IMR-90 (cell line): ENCODE measurements around the gene MUCL3. TPM values are rescaled to one million over a fixed set of nuclear protein-coding genes. Genes with fewer than 3 reads are reported as not detected.

Experiments
- ATAC-seq: fragments of 200-7000 bp; cut with Tn5 transposase; 2 replicates; pipeline ENCODE4 v1.9.1; 2020; ENCODE audit warnings: low read depth, mild to moderate bottlenecking, moderate library complexity
- BruUV-seq: library from RNA; stranded (reverse); fragments of 400-500 nt; replicated peaks from 2 replicates; lab custom pipeline; 2021; lab: Mats Ljungman, UMichigan
- CTCF ChIA-PET: fragments of 300-600 bp; formaldehyde crosslinking; extraction: SDS; loops from one replicate; lab custom pipeline; 2021; ENCODE audit warnings: antibody characterized with exemption; lab: Yijun Ruan, JAX
- POLR2A ChIA-PET: fragments of 300-600 bp; sonication (Branson Sonifier 250); formaldehyde crosslinking; loops from one replicate; lab custom pipeline; 2022; ENCODE audit warnings: antibody characterized with exemption; ENCODE audit not compliant: unreplicated experiment; lab: Charles Lee
- DNase-seq: peaks from one replicate; pipeline ENCODE4 v3.0.0; 2013
- H2AFZ ChIP-seq: replicated peaks from 2 replicates; pipeline ENCODE3; 2013; ENCODE audit warnings: low read length, mild to moderate bottlenecking; ENCODE audit not compliant: poor library complexity
- H2AK5ac ChIP-seq: 2 replicates; pipeline ENCODE4 v1.6.1; 2013; ENCODE audit warnings: low read depth, low read length, inconsistent platforms
- H2AK9ac ChIP-seq: replicated peaks from 2 replicates; pipeline ENCODE3; 2013; ENCODE audit warnings: mild to moderate bottlenecking, low read depth, low read length, moderate library complexity; ENCODE audit not compliant: poor library complexity
- H2BK120ac ChIP-seq: 2 replicates; pipeline ENCODE4 v1.6.1; 2013; ENCODE audit warnings: low read depth, low read length, inconsistent platforms
- H2BK15ac ChIP-seq: 3 replicates; pipeline ENCODE4 v1.6.1; 2013; ENCODE audit warnings: low read depth, low read length, inconsistent platforms
- H2BK20ac ChIP-seq: 2 replicates; pipeline ENCODE4 v1.6.1; 2013; ENCODE audit warnings: low read depth, mild to moderate bottlenecking, inconsistent platforms, low read length, moderate library complexity
- H2BK5ac ChIP-seq: 2 replicates; pipeline ENCODE4 v1.6.1; 2013; ENCODE audit warnings: mild to moderate bottlenecking, low read depth, low read length, inconsistent platforms; ENCODE audit not compliant: poor library complexity, severe bottlenecking
- H3K14ac ChIP-seq: replicated peaks from 2 replicates; pipeline ENCODE4 v1.6.1; 2013; ENCODE audit warnings: low read depth, low read length, inconsistent platforms
- H3K18ac ChIP-seq: 2 replicates; pipeline ENCODE4 v1.6.1; 2013; ENCODE audit warnings: low read depth, low read length, control low read depth
- H3K23ac ChIP-seq: 2 replicates; pipeline ENCODE4 v1.6.1; 2013; ENCODE audit warnings: low read depth, low read length, inconsistent platforms
- H3K27ac ChIP-seq: 2 replicates; pipeline ENCODE4 v1.5.1; 2013; ENCODE audit warnings: mild to moderate bottlenecking, control low read depth, low read length; ENCODE audit not compliant: insufficient read depth
- H3K27me3 ChIP-seq: 2 replicates; pipeline ENCODE4 v1.6.1; 2013; ENCODE audit warnings: low read length; ENCODE audit not compliant: control insufficient read depth, insufficient read depth
- H3K36me3 ChIP-seq: 2 replicates; pipeline ENCODE4 v1.6.1; 2013; ENCODE audit warnings: low read length, mixed read lengths; ENCODE audit not compliant: control insufficient read depth, insufficient read depth
- H3K4ac ChIP-seq: 2 replicates; pipeline ENCODE4 v1.6.1; 2013; ENCODE audit warnings: low read depth, low read length, inconsistent platforms
- H3K4me1 ChIP-seq: 2 replicates; pipeline ENCODE4 v1.6.1; 2013; ENCODE audit warnings: low read length, mixed read lengths; ENCODE audit not compliant: control insufficient read depth, insufficient read depth
- H3K4me2 ChIP-seq: 2 replicates; pipeline ENCODE4 v1.6.1; 2013; ENCODE audit warnings: low read depth, mild to moderate bottlenecking, control low read depth, low read length, moderate library complexity
- H3K4me3 ChIP-seq: 2 replicates; pipeline ENCODE4 v1.5.1; 2013; ENCODE audit warnings: low read depth, mild to moderate bottlenecking, control low read depth, low read length, moderate library complexity; ENCODE audit not compliant: insufficient read depth
- H3K56ac ChIP-seq: 2 replicates; pipeline ENCODE4 v1.6.1; 2013; ENCODE audit warnings: low read length, inconsistent platforms; ENCODE audit not compliant: insufficient read depth; ENCODE audit errors: extremely low read depth
- H3K79me1 ChIP-seq, 2 experiments: 2 replicates each; pipeline ENCODE4 v1.6.1; 2013; ENCODE audit warnings: low read length in 2 of 2, inconsistent platforms in 1 of 2, low read depth in 1 of 2
- H3K9ac ChIP-seq: 2 replicates; pipeline ENCODE4 v1.6.1; 2013; ENCODE audit warnings: low read depth, low read length, control low read depth
- H3K9me1 ChIP-seq: 2 replicates; pipeline ENCODE4 v1.6.1; 2013; ENCODE audit warnings: low read length, inconsistent platforms; ENCODE audit not compliant: insufficient read depth
- H3K9me3 ChIP-seq: 2 replicates; pipeline ENCODE4 v1.6.1; 2013; ENCODE audit warnings: low read length; ENCODE audit not compliant: control insufficient read depth, insufficient read depth
- H4K20me1 ChIP-seq: 2 replicates; pipeline ENCODE4 v1.6.1; 2013; ENCODE audit warnings: low read length, inconsistent platforms; ENCODE audit not compliant: insufficient read depth
- H4K5ac ChIP-seq: 2 replicates; pipeline ENCODE4 v1.6.1; 2013; ENCODE audit warnings: mild to moderate bottlenecking, low read depth, low read length, control low read depth
- H4K8ac ChIP-seq, 2 experiments: 2 replicates each; pipeline ENCODE4 v1.6.1; 2013; ENCODE audit warnings: low read depth in 2 of 2, low read length in 2 of 2, control low read depth in 1 of 2, inconsistent platforms in 1 of 2
- H4K91ac ChIP-seq: 2 replicates; pipeline ENCODE4 v1.6.1; 2013; ENCODE audit warnings: low read depth, low read length, inconsistent platforms; ENCODE audit not compliant: insufficient read depth
- MAFK ChIP-seq: IDR thresholded peaks from 2 replicates; pipeline ENCODE4 v1.6.1; 2012; ENCODE audit warnings: low read depth, low read length, improper control_type of control experiment
- MXI1 ChIP-seq: IDR thresholded peaks from 2 replicates; pipeline ENCODE4 v1.6.1; 2012; ENCODE audit warnings: low read depth, mild to moderate bottlenecking, low read length, moderate library complexity, borderline replicate concordance
- POLR2A ChIP-seq: IDR thresholded peaks from 2 replicates; pipeline ENCODE4 v1.6.1; 2012; ENCODE audit warnings: mild to moderate bottlenecking, low read depth, low read length
- RAD21 ChIP-seq: IDR thresholded peaks from 2 replicates; pipeline ENCODE4 v1.6.1; 2012; ENCODE audit warnings: low read length, improper control_type of control experiment
- RFX5 ChIP-seq: IDR thresholded peaks from 2 replicates; pipeline ENCODE4 v1.8.0; 2012; ENCODE audit warnings: low read depth, mild to moderate bottlenecking, low read length, moderate library complexity
- USF2 ChIP-seq: fragments of 150-350 bp; IDR thresholded peaks from 2 replicates; pipeline ENCODE4 v1.6.1; 2017; ENCODE audit warnings: mild to moderate bottlenecking, antibody characterized with exemption, low read length, low read depth
- WGBS, 2 experiments: methylation state at CpG; one replicate each; pipeline versions ENCODE4 v1.1.5 to v1.1.7; 2013; ENCODE audit warnings: missing lambda C conversion rate in 2 of 2; ENCODE audit not compliant: insufficient read length in 1 of 2; ENCODE audit errors: extremely low coverage in 2 of 2; 5-methylcytosine and 5-hydroxymethylcytosine counted together
- dilution Hi-C: fragments of 300-500 bp; cut with HindIII; formaldehyde crosslinking; loops from one replicate; pipeline ENCODE4 v1.14.3; 2018; ENCODE audit warnings: low sequenced_read_pairs; ENCODE audit not compliant: unreplicated experiment
- in situ Hi-C: fragments of 300-500 bp; cut with MboI; formaldehyde crosslinking; loops from 3 replicates; pipeline ENCODE4 v1.14.3; 2019; ENCODE audit warnings: low sequenced_read_pairs, inconsistent platforms, mixed read lengths
- intact Hi-C: fragments of 100-400 bp; cut with micrococcal nuclease; formaldehyde crosslinking; loops from 2 replicates; pipeline ENCODE4 v1.10.0; 2022
- polyA plus RNA-seq, 3 experiments: library from polyadenylated mRNA; depleted of rRNA; stranded (reverse); fragments of >200 nt; gene quantifications; 2 replicates each; pipeline ENCODE4 v1.2.3, GENCODE V29; 2012; ENCODE audit warnings: low replicate concordance in 1 of 3
- total RNA-seq: library from RNA; depleted of rRNA; stranded (reverse); fragments of >200 nt; gene quantifications from 2 replicates; pipeline ENCODE4 v1.2.3, GENCODE V29; 2012

MUCL3 gene
- total and polyA plus RNA-seq, 2 of the 4 experiments (the other 2 are of a cell fraction), result not detected

GRCh38 chr6:30891816-30892538 lies 48.8 kb upstream of the MUCL3 start:
- in situ Hi-C loops, result no loop called here

More at GRCh38 chr6:30891816-30892538, 48.8 kb upstream of the MUCL3 start:
- H2AK5ac ChIP-seq, result no peak overlapping the region
- dilution Hi-C loops (no loop called here), intact Hi-C loops (no loop called here)
- WGBS, 2 experiments, result 93% methylated on average over 8 of the region's 21 CpGs; no CpG with 5 or more reads in 1 of the 2 experiments
- no peak overlapping the region for H2BK20ac ChIP-seq
- H3K9me1 ChIP-seq, result no peaks in the 10 kb centered on the region
- BruUV-seq, result no TSS peak
- no peak for ATAC-seq
- ChIA-PET POLR2A (no interaction called here), CTCF (no interaction called here)
- H3K27me3 ChIP-seq, result no peaks in the 10 kb centered on the region
- no peak overlapping the region for H2AFZ ChIP-seq
- TF ChIP-seq POLR2A (no peak), RAD21 (no peak), MAFK (no peak), MXI1 (no peak), RFX5 (no peak), USF2 (no peak)
- H4K20me1 ChIP-seq, result no peaks in the 10 kb centered on the region; the same call in 1 of the 2 replicates
- H3K4ac ChIP-seq, result no peak overlapping the region
- no peak overlapping the region for H2BK15ac ChIP-seq
- no peak overlapping the region for H3K27ac ChIP-seq
- no peak overlapping the region for H2BK5ac ChIP-seq
- no peak overlapping the region for H3K56ac ChIP-seq
- no peak overlapping the region for H3K4me2 ChIP-seq
- no peak overlapping the region for H3K18ac ChIP-seq
- no peak overlapping the region for H4K91ac ChIP-seq
- H3K9ac ChIP-seq, result no peak overlapping the region
- no peak overlapping the region for H3K23ac ChIP-seq
- no peak overlapping the region for H3K14ac ChIP-seq
- H2BK120ac ChIP-seq, result no peak overlapping the region
- no peak overlapping the region for H4K8ac ChIP-seq
- peaks cover 58% of the 10 kb centered on the region for H3K36me3 ChIP-seq
- no peak overlapping the region for H4K5ac ChIP-seq
- no peak overlapping the region for H3K4me3 ChIP-seq
- peak overlapping the region; percentile 42 for H2AK9ac ChIP-seq
- no peak for DNase-seq
- H3K79me1 ChIP-seq, result peaks cover 4 to 33% of the 10 kb centered on the region in 2 experiments
- H3K4me1 ChIP-seq, result peaks cover 8% of the 10 kb centered on the region; the same call in 1 of the 2 replicates
- H3K9me3 ChIP-seq, result no peaks in the 10 kb centered on the region
